ENCODE measurements around the gene CETP. TPM values are rescaled to one million over a fixed set of nuclear protein-coding genes. Genes with fewer than 3 reads are reported as not detected.
A peak's percentile ranks its signal among the peaks of the same experiment; 100 is the strongest.

The CETP gene
- total RNA-seq, 1 experiment from 2014 or later, result not detected

DNA sequence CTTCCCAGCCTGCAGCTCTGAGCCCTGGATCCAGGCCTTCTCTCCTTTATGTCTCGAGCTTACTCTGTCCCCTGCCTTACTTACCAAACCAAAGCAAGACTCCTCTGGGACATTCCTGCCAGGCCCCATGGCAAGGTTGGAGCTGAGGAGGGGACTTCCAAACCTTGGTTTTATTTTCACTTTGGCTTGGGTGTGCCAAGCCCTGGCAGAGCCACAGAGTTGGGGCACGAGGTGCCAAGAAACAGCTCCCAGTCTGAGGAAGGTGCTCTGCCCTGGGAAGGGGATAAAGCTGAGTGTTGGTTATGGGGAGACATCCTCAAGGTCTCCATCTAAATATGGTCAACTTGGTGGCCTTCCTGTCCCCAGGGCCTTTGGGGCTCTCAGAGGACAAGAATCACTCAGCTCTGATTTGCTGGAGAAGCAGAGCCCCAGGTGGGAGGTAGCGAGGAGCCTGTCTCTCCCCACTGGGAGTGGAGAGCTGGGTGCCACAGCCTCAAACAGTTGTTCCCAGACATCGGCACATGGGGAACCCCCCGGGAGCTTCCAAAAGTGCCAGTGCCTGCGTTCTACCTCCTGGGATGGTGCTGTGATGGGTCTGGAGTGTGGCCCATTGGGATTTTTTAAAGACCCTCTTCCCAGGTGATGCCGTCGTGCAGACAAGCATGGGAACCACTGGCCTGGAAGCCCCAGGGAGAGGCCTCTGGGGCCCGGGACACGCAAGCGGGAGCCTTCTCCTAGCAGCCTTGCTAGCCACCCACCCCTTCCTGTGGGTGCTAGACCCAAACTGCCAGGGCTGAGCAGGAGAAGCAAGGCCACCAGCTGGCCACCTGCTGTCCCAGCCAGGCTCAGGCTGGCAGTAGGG, 37.9 kb downstream of the CETP start:
- no peaks in the 10 kb centered on the region for H3K79me2 ChIP-seq (ENCODE audit: low read length)
- no peak overlapping the region for H3K9ac ChIP-seq (ENCODE audit: low read length)
- CTCF ChIA-PET, result no interaction called here
- no peaks in the 10 kb centered on the region for H3K27me3 ChIP-seq (ENCODE audit: low read length)
- no peaks in the 10 kb centered on the region for H3K36me3 ChIP-seq (ENCODE audit: low read depth, low read length)
- H3K27ac ChIP-seq (ENCODE audit: low read length), result no peak overlapping the region
- no peaks in the 10 kb centered on the region for H4K20me1 ChIP-seq (ENCODE audit: low read length)
- intact Hi-C loops (cut with micrococcal nuclease), result no loop called here
- H3F3A ChIP-seq (ENCODE audit: low read length, unreplicated experiment), result no peaks in the 10 kb centered on the region
- no peak for TF ChIP-seq EZH2 (IDR thresholded peaks at IDR 0.05; ENCODE audit: low read length, unreplicated experiment)
- TF ChIP-seq CTCF (conservative IDR thresholded peaks at IDR 0.05; ENCODE audit: low read depth, low read length), result no peak
- no peak for TF ChIP-seq EZH2phosphoT487 (IDR thresholded peaks at IDR 0.05; ENCODE audit: borderline replicate concordance, low read length)
- no peak overlapping the region for H2AFZ ChIP-seq (ENCODE audit: low read length)
- no peak for ATAC-seq
- no peak overlapping the region for H3K4me3 ChIP-seq (ENCODE audit: low read length)
- no peaks in the 10 kb centered on the region for H3K9me2 ChIP-seq (replicated peaks; ENCODE audit: low read length)
- peaks cover 9% of the 10 kb centered on the region for H3K4me1 ChIP-seq (ENCODE audit: insufficient read depth, low read length)
- POLR2A ChIA-PET (ENCODE audit: unreplicated experiment), result interaction anchor here (0.6 kb wide), 1 partner anchor 49 kb away, joined by 4 read pairs; no protein-coding TSS in a partner anchor
- H3K9me3 ChIP-seq (ENCODE audit: low read length), result no peaks in the 10 kb centered on the region
- BruUV-seq (replicated peaks), result no TSS peak
- no peak overlapping the region for H3K4me2 ChIP-seq (ENCODE audit: low read length)
- DNase-seq, result no peak

- no peaks in the 10 kb centered on the region for H3K79me2 ChIP-seq (ENCODE audit: low read length)
- BruUV-seq (replicated peaks), result no TSS peak
- peak; percentile 74 for DNase-seq
Observed at GRCh38 chr16:57000271-57001025, 38.7 kb downstream of the CETP start.

More at GRCh38 chr16:57000271-57001025, 38.7 kb downstream of the CETP start:
- intact Hi-C loops (cut with micrococcal nuclease), result no loop called here
- peak; percentile 88 for ATAC-seq
- Histone ChIP-seq H3K4me2 (ENCODE audit: low read length) (no peak overlapping the region), H3K4me1 (ENCODE audit: insufficient read depth, low read length) (peaks cover 9% of the 10 kb centered on the region), H3K27ac (ENCODE audit: low read length) (0 out of 2 replicates have a peak overlapping the region, but pooled peaks have one; percentile 32), H4K20me1 (ENCODE audit: low read length) (no peaks in the 10 kb centered on the region), H3F3A (ENCODE audit: low read length, unreplicated experiment) (no peaks in the 10 kb centered on the region), H3K9me3 (ENCODE audit: low read length) (no peaks in the 10 kb centered on the region), H3K9me2 (replicated peaks; ENCODE audit: low read length) (no peaks in the 10 kb centered on the region), H3K4me3 (ENCODE audit: low read length) (no peak overlapping the region), H3K9ac (ENCODE audit: low read length) (no peak overlapping the region), H3K36me3 (ENCODE audit: low read depth, low read length) (no peaks in the 10 kb centered on the region), H2AFZ (ENCODE audit: low read length) (no peak overlapping the region), H3K27me3 (ENCODE audit: low read length) (no peaks in the 10 kb centered on the region)
- ChIA-PET POLR2A (ENCODE audit: unreplicated experiment) (no interaction called here), CTCF (no interaction called here)
- TF ChIP-seq EZH2phosphoT487 (IDR thresholded peaks at IDR 0.05; ENCODE audit: borderline replicate concordance, low read length) (no peak), EZH2 (IDR thresholded peaks at IDR 0.05; ENCODE audit: low read length, unreplicated experiment) (no peak), CTCF (conservative IDR thresholded peaks at IDR 0.05; ENCODE audit: low read depth, low read length) (no peak)

All from PC-3 (cell line).